NCI-H2171 (cell line): Measurements from ENCODE around the gene DHRS1.

Experiments used
- DNase-seq: peaks from one replicate; lab custom pipeline; 2025; lab: John Stamatoyannopoulos, UW

Gene DHRS1

DNA sequence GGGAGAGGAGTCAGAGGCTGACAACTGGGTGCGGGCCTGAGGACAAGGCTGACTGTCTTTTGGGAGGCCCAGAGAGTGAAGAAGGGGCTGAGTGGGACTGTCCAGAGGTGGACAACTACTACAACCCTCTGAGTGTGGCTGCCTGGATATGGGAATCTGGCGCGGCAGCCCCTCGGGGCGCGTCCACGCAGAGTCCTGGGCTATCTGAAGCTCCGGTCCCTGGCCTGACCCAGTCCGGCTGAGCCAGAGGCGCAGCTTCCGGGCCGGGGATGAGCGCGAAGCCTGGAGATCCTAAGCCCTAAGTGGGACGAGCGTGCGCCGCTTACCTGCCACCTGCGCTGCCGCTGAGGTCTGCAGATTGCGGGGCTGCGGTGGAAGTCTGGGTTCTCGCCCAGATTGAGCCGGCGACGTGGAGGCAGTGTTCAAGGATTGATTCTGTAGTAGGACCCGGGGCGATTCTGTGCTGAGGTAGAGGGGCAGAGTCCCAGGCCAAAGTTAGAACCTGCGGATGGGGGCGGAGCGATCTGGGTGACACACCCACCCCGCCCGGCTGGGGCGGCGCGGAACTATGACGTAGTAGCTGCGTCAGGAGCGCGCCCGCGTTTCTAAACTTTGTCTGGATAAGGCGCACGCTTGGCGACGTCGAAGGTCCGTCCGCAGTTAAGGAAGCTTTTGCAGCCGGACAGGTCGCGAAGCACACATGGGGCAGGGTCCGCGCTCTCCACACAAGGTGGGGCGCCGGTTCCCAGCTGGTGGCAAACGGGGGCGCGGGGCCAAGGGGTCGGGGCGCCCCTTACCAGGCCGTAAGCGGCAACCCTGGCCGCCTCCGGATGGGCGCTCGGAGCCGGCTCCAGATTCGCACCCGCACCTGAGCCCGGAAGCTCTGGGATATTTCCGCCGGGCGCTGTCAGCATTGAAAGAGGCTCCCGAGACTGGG lies at the start of gene DHRS1, which contains the start of gene NOP9:
Gene DHRS1, minus strand, starts transcription at position 526 of the 937 bp plus-strand sequence. CDS start 674 bp downstream, outside the sequence.
Gene NOP9, plus strand, starts transcription at position 596 of the 937 bp plus-strand sequence. Its CDS starts 105 bp downstream, at position 701.
- peak; percentile 84 for DNase-seq

DNA sequence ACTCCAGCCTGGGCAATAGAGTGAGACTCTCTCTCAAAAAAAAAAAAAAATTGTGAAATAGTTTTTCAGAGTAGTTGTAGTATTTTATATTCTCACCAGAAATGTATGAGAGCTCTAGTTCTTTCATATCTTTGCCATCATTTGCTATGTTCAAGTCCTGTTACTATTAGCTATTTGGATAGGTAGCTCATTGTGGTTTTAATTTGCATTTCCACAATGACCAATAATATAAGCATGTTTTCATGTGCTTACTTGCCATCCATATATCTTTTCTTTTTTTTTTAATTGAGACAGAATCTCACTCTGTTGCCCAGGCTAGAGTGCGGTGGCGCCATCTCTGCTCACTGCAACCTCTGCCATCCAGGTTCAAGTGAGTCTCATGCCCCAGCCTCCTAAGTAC lies 48.6 kb upstream of the DHRS1 start:
- no peak for DNase-seq

DNA sequence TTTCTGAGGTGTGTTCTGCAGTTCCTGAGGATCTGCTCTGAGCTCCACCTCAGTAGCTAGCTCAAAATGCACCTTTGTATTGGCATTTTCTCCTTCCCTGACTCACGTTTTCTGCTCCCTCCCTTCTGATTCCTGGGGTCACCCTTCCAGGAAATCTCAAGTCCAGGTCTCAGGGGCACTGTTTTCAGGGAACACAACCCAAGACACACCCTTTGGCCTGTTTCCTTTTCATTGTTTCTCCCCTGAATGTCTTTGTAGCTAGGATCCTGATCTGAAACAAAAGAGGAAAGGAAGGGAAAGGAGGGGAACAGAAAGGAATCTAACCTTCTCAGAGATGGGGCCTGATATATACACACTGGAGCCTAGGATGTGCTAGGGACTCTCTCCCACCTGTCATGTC lies 47.6 kb upstream of the DHRS1 start:
- no peak for DNase-seq

DNA sequence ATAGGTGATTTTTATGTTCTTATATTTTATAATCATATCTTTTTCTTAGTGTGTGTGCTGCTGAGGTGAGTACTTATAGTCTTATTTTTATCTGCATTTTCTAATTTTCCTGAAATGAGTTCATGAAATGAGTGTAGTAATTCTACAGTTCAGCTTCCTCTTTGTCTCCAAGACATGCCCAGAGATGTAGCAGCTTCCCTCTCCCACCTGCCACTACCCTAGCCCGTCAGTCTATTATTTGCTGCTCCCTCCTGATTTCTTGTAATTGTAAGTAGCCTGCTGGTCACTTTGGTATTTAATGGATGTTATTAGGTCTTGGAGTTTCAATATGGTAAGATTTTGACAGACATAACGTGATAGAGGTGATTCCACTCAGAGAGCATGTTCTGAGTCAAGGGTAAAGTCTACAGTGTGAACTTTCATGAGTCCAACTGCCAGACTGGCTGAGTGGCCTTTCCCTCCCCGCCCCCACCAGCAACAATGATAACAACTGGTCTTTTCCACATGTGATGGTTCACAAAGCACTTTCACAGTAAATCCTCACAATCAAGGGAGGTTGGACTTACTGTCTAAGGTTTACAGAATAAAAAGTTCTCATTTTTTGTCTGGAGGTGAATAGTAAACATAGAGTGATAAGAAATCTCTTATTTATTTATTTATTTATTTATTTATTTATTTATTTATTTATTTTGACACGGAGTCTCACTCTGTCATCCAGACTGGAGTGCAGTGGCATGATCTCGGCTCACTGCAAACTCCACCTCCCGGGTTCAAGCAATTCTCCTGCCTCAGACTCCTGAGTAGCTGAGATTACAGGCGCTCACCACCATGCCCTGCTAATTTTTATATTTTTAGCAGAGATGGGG lies 44.4 kb upstream of the DHRS1 start:
- DNase-seq, result no peak

DNA sequence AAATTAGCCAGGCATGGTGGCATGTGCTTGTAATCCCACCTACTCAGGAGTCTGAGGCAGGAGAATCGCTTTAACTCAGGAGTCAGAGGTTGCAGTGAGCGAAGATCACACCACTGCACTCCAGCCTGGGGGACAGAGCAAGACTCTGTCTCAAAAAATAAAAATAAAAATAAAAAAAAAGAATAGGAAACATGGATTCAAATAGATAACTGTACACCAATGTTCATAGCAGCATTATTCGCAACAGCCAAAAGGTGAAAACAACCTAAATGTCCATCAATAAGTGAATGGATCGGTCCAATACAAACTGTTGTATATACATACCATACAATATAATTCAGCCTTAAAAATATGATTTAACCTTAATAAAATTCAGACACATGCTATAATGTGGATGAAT lies 43.3 kb upstream of the DHRS1 start:
- DNase-seq, result no peak

DNA sequence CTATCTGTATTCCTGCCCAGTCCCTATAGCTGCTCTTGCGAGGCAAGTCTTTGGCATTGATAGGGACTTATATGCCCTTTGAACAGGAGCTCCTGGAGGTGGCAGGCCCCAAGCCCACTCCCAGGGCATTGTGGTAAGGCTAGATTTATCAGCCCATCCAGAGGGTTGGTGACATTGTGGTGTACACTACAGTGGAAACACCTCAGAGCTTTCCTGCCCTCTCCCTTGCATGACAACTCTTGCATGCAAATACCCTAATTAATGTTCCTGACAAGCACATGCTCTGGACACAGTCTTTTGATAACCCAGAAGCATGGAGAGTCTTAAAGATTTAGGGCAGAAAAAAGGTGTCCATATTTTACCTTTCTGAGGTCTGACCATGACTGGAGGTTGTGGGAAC lies 41.0 kb upstream of the DHRS1 start:
- DNase-seq, result no peak

DNA sequence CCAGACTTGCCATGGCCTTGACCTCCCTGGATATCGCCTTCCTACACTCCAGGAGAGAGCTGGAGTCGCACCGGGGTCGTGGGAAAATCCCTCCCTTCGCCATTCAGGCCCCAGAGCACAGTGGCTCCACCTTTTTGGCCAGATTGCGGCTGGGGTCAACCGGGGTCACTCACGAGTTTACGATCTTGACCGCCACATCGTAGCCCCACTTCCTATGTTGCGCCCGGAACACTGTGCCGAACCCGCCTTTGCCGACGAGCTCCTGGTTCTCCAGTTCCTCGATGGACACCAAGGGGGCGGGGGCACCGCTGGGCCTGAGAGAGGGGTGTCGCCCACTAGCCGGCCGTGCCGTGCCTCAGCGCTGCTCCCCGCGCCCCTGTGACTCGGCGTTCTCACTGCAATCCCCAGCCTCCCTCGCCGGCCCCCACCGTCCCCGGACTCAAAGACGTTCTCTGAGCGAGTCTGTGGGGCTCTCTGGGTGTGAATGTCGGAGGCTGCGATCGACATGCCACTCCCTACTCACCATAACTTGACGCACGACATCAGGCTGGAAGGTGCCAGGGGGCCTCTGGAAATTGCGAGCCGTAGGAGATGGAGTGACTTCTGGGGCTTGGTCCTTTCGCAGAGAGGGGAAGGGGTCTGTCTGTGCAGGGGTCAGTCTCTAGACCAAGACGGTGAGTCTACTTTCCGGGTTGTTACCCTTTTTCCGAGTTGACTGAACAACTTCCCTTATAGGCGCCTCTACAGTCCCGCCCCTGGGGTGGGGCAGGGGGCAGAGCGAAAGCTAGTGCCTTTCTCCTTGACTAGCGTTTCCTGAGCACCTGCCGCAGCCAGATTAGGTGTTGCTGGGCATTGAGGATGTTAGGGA lies 39.9 kb upstream of the DHRS1 start, which contains the start of gene RIPK3:
Gene RIPK3, minus strand, starts transcription at position 708 of the 868 bp plus-strand sequence. Its CDS starts 165 bp downstream, at position 543.
- DNase-seq, result no peak

DNA sequence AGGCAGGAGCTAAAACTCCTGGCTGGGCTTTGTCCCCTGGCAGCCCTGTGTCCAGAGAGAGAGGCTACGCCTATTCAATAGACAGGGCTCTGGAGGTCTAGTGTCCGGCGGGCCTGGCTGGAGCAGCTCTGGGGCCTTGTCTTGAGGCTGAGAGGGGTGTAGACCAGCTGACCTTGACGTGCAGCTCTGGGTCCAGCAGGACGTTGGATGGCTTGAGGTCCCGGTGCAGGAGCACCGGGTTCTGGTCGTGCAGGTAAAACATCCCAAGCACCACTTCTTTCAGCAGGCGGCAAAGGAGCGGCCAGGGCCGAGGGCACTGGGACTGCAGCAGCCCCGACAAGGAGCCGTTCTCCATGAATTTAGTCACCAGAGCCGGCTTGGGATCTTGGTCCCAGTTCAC lies 39.3 kb upstream of the DHRS1 start:
- DNase-seq, result no peak

DNA sequence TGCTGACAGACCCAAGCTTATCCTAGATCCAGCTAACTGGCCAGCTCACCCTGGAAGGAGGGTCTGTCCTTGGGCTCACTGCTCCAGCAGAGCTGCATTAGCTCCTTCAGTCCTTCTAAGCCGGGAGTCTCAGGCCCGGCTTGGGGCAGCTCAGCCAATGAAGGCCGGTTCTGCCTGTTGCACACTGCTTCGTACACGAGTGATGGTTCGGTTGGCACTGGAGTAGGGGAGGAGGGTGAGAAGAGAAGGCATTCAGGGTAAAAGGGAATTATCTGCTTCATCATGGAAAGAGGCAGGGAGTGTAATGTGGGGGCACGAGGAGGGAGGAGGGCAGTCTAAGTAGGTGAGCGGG lies 38.2 kb upstream of the DHRS1 start:
- no peak for DNase-seq

DNA sequence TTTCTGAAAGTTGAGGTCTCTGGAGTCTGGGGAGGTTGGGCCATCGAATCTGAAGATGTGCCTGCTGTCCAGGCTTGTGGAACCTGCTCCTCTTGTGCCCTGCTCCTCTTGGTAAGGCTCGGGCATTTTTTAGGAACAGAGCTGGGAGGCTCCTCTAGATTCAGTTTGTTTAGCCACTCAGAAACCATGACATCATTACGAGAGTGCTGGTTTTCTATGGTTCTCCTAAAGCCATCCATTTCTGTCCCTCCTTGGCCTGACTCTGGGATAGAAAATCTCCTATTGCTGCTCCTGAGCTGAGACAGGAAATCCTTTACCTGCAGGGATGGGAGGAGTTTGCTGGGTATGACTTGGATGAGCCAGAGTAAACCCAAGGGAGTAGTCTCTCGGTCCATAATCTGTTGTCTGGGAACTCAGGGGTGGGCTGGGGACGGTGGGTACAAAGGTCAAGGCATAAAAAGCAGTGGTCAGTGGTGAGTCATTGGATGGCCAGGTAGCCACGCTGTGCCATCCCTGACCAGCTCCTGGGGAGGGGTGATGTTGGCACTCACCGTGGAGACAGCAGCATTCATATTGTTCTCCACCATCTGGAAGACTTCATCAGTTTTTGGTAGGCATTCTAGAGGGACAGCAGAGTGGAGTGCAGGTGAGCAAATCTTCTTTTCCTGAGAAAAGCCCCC lies 37.7 kb upstream of the DHRS1 start:
- DNase-seq, result no peak

DNA sequence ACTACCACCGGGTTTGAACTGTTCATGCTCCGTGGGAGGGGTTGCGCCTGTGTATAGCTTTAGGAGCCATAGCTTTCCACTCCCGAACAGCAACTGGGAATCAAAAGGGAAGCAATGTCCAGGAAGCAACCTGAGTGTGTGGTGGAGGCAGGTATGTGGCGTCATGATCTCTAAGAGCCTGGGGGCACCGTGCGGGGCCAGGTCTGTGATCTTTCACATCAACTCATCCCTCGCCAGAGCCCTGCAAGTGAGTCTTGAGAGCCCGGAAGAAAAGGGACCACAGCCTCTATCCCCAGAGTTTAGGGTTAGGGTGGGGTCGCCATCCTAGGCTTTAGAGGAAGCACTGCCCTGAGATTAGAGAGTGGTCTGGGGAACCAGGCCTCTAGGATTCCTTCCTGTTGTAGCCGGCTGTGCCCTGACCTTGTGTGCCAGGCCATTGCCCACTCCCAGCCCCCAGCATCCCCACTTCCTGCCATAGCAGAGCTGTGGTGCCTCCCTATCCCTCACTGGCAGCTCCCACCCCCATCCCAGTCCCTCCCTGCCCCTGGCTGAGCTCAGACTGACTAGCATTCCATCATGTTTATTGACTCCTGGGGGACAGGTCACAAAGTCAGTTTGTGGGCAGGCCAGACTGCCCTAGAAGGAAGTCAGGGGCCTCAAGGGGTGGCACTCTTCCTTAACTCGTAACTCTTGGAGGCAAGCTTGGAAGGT lies 36.0 kb upstream of the DHRS1 start:
- no peak for DNase-seq

DNA sequence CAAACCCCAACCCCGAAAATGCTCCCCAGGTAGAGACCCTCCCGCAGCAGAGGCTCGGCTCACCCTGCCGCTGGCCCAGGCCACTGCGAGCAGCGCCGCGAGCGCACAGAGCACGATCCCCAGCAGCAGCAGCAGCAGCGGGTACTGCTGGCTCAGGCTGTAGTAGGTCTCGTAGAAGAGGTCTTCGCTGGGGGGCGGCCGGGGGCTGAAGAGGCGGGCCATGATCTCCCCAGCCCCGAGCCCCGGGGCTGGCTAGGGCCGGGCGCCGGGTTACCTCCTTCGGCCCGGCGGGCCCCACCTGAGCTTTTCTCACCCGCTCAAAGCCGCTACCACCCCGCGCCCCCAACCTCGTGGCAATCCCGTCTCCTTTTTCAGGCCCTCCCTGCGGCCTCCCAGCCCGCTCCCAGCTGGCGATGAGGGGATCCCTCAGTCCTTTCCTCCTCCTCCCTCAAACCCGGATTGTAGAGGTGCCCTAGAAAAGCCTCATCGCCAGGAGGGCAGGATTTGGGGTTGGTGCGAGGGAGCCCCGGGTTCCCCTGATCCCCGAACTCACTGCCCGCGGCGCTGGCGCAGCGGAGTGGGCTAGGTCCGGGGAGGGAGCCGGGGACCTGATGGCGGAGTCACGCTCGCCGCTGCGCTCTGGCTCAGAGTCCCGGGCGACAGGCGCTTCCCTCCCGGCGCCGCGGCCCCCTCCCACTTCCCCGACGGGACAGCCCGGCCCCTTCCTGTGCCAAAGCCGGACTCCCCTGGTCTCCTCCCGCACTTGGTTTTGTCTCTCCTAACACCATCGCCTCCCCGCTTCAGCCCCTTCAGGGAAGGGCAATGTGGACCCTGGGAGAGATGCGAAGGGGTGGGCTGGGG lies 35.1 kb upstream of the DHRS1 start, which contains the start of gene ADCY4:
Gene ADCY4, minus strand, starts transcription at position 641 of the 861 bp plus-strand sequence. Its CDS starts 419 bp downstream, at position 222.
- DNase-seq, result no peak

DNA sequence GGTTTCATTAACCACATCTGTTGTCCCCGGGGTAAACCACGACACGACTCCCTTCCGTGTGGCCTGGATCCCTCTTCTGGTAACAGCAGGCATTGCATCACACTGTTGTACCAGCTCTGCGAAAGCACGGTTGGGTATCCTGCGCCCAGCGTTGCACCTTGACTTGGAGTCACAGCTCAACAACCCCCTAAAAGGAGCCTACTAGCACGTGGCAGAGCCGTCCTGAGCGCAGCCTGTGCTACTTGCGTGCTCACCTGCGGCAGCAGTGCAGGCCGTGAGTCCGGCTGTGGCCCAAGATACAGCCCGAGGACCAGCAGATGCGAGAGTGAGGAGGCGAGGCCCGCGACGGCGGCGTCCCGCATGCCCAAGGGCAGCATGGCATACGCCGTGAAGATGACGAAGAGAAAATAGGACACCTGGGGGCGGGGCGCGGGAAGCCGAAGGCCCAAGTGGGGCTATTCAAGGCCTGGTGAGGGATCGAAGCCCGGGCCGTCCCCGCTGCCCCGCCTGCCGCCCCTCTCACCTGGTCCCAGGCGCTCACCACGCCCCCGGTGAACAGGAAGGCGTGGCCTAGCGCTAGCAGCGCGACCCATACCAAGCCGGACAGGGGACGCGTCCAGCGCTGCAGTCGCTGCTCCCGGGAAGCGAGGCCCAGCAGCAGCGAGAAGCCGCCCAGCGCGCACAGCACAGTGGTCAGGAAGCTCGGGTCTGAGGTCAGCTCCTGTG lies 32.9 kb upstream of the DHRS1 start:
- DNase-seq, result peak; percentile 93

DNA sequence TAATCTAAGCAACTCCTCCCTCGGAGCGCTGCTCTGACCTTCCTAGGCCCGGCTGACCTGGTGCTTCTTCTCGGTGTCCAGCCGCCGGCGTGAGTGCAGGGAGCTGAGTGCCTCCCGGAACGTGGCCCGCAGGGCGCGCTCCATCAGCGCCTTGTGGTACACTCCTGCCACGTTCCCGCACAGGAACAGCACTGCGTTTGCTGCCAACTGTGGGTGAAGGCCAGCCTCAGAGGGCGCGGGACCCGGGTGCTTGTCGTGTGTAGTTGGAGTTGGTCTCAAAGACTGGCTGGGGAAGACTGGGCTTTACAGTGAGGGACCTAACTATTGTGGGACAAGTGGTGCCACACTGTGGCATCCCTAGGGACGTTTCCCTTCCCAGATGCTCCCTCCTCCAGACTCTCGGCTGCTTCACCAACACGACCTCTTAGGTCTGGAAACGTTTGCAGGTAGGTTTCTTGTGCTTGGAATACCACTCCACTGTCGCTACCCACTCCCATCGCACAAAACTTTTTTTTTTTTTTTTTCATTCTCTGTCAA lies 32.2 kb upstream of the DHRS1 start:
- no peak for DNase-seq

DNA sequence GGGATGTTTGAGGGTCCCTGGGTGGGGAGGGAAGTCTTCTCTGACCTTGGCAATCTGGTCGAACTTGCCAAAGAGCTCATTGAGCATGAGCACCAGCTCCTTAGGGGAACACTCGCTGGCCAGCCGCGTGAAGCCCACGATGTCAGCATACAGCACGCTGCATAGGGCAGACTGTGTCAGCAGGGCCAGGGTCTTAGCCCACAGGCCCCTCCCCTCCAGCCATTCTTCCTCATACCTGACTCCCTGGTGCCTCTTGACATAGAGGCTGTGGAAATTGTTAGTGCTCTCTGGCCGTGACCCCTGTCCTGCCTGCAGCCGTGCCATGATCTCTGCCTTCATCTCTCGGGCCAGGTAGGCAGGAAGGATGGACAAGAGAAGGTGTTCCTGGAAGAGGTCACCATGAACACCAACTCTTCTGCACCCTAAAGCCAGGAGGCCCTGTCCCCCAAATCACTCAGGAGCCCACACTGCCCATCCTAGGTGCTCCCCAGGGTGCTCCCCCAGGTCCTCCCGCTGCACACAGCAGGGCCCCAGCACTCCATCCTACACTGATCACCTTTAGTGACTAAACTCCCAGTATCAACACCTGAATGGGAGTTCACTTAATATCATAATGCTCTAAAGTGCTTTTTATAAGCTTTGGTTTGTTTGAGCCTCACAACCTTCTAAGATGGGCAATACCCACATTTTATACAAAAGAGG lies 31.5 kb upstream of the DHRS1 start:
- no peak for DNase-seq

DNA sequence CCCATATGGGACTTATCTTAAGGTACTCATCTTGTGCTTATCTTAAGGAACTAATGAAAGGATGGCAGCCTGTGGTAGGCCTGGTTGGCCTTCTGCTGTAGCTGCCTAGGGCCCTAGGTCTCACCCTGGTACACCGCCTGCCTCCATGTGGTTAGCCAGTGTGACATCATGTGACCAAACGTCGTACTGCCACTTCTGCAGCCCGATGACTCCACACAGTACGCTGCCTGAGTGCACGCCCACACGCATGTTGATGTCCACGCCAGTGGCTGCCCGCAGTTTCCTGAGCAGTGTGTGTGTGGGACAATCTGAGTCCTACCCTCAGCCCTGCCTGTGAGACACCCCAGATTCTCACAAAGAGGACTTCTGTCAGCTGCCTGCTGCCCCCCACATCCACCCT lies 30.2 kb upstream of the DHRS1 start:
- no peak for DNase-seq

DNA sequence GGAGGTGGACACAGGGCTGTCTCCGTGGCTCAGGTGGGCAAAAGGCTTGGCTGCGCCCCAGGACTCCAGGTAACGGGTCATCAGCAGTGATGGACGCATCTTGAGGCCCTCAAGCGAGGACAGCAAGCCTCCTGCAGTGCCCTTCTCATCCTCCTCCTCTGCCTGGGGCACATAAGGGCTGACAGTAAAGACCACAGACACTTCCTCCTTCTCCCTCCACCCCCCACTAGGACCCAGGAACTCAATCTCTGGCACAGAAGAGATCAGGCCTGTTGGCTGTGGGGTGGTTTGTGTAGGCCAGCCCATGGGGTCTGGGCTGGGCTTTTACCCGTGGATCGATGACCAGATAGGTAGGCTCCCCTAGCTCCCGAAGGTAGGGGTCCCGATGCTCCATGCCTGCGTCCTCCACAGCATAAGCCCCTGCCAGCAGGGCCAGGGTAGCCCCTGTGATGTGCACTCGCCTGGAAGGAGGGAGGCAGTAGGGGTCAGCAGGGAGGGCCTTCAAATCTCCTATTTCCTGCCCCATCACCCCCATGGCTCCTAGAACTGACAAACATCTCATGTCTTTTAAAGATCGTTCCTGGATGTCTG lies 29.6 kb upstream of the DHRS1 start:
- DNase-seq, result no peak
